LNCaP clone FGC (cell line): ENCODE measurements around the gene KCP.

Experiments
- DNase-seq: peaks from one replicate; pipeline ENCODE4 v3.0.0-alpha.2; 2011; ENCODE audit warnings: low read depth
- H3K4me3 ChIP-seq: 2 replicates; pipeline ENCODE4 v1.5.1; 2011; ENCODE audit warnings: mild to moderate bottlenecking, low read depth, low read length, control low read depth
- TF ChIP-seq, protein P1 (sequence below): IDR thresholded peaks from 2 replicates; pipeline ENCODE4 v1.5.1; 2012; ENCODE audit warnings: mild to moderate bottlenecking; ENCODE audit not compliant: control insufficient read depth, insufficient read depth; ENCODE audit errors: extremely low read depth

Gene KCP

DNA sequence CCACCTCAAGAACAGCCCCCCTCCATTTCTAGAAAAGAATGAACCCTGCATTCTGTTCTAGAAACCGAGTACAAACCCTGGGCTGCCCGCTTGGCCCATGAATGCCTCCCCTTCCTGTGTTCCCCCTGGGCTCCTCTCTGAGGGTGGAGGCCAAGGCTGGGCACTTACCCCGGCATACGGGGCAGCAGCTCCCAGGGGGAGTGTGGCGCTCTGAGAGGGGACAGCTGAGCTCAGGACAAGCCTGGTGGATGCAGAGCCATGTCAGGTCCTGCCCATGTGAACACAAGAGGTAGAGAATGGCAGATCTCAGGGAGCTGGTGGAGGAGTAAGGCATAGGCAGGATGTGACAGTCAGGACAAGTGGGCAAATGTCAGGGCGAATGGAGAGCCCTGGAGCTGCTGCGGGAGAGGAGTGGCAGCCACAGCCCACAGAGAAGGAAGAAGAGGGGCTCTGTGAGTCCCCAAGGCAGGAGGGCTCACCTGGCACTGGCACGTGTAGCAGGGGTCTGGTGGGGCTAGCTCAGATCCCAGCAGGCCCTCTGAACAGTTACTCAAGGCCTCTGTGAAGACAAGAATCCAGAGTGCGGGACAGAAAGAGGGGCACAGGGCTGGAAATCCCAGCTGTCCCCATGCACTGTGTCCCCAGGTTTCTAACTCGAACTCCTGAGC is 28.9 kb downstream of the KCP start:
- no peak for DNase-seq
- no peak overlapping the region for H3K4me3 ChIP-seq
- TF ChIP-seq, protein P1, sequence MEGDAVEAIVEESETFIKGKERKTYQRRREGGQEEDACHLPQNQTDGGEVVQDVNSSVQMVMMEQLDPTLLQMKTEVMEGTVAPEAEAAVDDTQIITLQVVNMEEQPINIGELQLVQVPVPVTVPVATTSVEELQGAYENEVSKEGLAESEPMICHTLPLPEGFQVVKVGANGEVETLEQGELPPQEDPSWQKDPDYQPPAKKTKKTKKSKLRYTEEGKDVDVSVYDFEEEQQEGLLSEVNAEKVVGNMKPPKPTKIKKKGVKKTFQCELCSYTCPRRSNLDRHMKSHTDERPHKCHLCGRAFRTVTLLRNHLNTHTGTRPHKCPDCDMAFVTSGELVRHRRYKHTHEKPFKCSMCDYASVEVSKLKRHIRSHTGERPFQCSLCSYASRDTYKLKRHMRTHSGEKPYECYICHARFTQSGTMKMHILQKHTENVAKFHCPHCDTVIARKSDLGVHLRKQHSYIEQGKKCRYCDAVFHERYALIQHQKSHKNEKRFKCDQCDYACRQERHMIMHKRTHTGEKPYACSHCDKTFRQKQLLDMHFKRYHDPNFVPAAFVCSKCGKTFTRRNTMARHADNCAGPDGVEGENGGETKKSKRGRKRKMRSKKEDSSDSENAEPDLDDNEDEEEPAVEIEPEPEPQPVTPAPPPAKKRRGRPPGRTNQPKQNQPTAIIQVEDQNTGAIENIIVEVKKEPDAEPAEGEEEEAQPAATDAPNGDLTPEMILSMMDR: no peak

DNA sequence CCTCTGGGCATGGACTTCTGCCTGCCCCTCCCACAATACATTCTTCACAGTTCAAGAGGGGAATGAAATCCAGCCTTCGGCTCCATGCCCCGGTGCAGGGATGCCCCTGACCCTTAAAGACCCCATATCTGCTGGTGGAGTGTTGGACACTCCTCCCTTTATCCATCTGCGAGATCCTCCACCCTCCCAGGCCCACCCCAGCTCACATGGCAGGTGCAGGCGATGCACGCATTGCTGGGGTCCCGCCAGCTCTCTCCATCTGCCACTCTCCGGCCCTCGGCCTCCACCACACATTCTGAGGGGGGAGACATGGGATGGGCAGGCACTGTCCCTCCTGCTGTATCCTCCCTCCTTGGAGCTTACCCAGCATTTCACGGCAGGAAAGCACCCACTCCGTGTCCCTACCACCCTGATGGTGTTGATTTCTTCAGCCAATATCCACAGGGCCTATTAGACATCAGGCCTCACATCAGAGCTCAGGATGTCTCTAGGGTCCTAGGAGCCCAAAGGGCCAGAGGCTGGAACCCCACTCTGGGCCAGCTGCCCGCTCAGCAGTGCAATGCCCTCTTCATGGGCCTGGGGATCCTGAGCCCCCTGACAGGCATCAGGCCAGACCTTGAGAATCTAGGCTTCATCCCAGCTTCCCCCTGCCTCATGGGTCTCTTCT is 29.6 kb downstream of the KCP start:
- no peak for DNase-seq
- H3K4me3 ChIP-seq: no peak overlapping the region

DNA sequence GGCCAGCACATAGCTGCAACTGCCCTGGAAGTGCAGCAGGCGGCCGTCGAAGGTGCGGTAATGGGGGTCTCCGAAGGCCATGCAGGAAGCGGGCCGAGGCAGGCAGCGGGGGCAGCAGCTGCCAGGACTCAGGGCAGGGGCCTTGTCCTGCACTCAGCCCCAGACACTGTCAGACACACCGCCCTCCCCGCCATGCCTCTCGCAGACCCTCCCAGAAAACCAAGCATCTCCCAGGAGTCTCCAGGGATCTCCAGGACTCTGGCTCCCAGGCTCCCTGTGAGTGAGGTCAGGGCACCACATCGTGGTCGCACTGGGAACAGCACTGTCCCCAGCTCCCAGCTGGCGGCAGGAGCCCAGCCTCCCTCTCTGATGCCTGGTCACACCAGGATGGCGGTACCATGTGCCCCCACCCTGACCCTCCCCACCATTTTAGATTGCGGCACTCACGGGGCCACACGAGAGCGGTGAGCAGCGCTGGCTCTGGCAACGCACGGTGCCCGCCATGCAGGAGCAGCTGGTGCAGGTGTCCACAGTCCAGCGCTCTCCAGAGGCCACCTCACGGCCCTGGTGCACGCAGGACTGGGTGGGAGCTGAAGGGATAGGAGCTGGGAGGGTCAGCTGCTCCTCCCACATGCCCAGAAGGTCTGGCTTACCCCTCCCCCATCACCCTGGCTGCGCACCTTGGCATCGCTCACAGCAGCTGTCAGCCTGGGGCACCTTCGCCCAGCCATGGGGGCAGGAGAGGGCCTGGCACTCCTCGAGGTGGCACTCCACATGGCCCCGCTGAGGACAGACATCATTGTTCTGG is 30.4 kb downstream of the KCP start:
- TF ChIP-seq, protein P1: peak; percentile 98
- no peak for DNase-seq
- H3K4me3 ChIP-seq: peak overlapping the region; percentile 43

More for the DNA sequence above, 29.6 kb downstream of the KCP start:
- TF ChIP-seq, protein P1: no peak

DNA sequence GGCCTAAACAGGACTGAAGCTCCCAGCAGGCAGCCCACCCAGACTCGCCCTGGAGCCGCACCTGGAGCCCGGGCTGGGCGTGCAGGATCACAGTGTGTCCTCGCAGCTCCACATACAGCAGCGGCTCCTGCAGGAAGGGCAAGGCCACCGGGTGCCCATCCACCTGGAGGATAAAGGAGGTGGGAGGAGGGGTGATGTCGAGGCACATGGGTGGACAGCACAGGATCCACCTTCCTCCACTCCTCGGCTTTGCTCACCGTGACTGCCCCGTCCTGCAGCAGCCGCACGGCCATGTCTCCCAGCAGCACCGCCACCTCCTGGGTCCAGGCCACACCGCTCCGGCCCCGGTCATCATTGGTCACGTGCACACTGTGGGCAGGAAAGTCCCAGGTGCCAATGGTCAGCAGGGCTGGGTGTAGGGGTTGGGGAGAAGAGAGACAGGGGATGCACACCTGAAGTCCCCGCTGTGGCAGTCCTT is 31.0 kb downstream of the KCP start:
- H3K4me3 ChIP-seq: peak overlapping the region; percentile 43
- DNase-seq: no peak
- TF ChIP-seq, protein P1: no peak

DNA sequence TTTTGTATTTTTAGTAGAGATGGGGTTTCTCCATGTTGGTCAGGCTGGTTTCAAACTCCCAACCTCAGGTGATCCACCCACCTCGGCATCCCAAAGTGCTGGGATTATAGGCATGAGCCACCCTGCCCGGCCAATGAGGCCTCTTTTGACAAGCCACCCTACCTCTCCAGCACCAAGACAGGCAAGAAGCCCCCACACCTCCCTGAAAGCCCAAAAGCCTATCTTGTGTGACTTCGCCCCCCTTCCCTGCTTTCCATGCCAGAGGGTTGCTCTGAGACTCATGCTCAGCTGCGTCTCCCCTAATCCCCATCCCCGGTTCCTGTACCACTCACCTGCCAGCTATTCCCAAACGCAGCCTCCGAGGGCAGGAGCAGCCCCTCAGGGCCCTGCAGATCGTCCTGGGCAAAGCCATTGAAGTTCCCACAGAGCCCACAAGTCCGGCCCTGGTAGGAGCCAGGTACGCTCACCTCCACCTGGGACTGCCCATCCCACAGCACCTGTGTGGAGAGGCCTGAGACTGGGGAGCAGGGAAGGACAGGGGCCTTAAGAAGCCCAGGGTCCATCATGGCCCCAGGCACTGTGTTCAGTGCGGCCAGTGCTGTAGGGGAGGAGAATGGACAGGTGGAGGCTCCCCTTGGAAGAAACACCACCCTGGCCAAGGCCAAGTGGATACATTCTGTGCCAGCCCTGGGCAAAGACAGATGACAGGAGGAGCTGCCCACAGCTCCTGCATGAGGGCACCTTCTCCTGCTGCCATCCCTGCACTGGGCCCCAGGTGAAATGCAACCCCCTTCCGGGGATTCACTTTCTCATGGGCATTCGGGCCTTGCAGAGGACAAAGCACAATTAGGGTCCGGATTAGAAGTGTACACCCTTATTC is 32.0 kb downstream of the KCP start:
- no peak overlapping the region for H3K4me3 ChIP-seq
- TF ChIP-seq, protein P1: no peak
- DNase-seq: no peak

DNA sequence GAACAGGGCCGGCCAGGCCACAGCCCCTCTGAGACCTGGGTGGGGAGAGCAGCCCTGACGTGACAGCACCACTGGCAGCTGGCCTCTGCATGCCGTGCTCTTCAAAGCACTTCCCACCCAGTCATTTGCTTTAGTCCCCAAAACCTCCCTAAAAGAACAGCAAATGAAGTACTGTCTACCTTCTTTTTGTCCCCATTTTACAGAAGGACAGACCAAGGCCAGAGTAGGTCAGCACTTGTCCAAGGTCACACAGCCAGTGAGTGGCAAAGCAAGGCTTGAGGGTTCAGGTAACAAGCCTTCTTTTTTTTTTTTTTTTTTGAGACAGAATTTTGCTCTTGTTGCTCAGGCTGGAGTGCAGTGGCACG is 32.8 kb downstream of the KCP start:
- DNase-seq: no peak
- H3K4me3 ChIP-seq: no peak overlapping the region
- TF ChIP-seq, protein P1: no peak
